Measurements from ENCODE around the gene CFAP157.

The CFAP157 gene

GRCh38 chr9:127762111-127762676 is 55.4 kb downstream of the CFAP157 start:
- peak; percentile 21 for DNase-seq (ENCODE audit: low spot score)

- peak; percentile 47 for DNase-seq (ENCODE audit: low spot score)
Measured at GRCh38 chr9:127763918-127764384, 57.2 kb downstream of the CFAP157 start.

GRCh38 chr9:127765418-127765817 is 58.6 kb downstream of the CFAP157 start:
- no peak for DNase-seq (ENCODE audit: low spot score)
